HG02588 (cell line): ENCODE results near the gene CACNG6.

ENCODE experiments used
- ATAC-seq: cut with Tn5 transposase; IDR thresholded peaks from one replicate; pipeline ENCODE4 v1.9.1; 2021; ENCODE audit warnings: mild to moderate bottlenecking, moderate library complexity; ENCODE audit not compliant: unreplicated experiment

CACNG6 gene

GRCh38 chr19:54041969-54042606 lies 50.7 kb downstream of the CACNG6 start:
- no peak for ATAC-seq

GRCh38 chr19:54042989-54043388 lies 51.6 kb downstream of the CACNG6 start:
- ATAC-seq = no peak

- ATAC-seq = no peak
These were observed 54.3 kb downstream of the CACNG6 start for GRCh38 chr19:54045771-54046170.

GRCh38 chr19:54047616-54048015 lies 56.2 kb downstream of the CACNG6 start:
- no peak for ATAC-seq
